Measurements from ENCODE around the gene DGKI.
"Not testable (repeated sequence)": the region's sequence is repeated elsewhere in the genome, so short reads cannot be mapped to it uniquely, and the experiment has no call there.

Gene DGKI

DNA sequence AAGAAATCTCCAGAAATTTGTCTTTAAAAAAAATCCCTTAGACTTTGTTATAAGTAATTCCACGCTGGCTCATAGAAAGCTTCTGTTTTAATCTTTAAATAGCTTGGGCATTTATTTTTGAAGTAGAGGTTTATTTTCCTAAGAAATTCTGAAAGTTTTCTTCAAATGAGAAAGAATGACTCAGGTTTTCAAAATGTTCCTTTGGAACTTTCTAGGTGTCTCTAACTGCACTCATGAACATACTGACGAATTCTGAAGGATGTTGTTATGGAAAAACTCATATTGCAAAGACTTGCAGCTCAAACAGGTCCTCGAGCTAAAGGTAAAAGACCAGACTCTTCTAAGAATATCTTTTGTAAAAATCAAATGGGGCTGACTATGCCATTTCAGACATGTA, 10.7 kb downstream of the DGKI start:
- 87% methylated on average over 3 of the region's 3 CpGs for WGBS
- H3K36me3 ChIP-seq (ENCODE audit: control insufficient read depth in 1 of 2, insufficient read depth in 2 of 2, low read depth in 1 of 2, low read length in 2 of 2): peaks cover 0 to 10% of the 10 kb centered on the region in 2 experiments
- no peak overlapping the region for H3K4me2 ChIP-seq (ENCODE audit: low read length, poor library complexity, severe bottlenecking)
- H4K8ac ChIP-seq (ENCODE audit: low read length): no peak overlapping the region
- no peak overlapping the region for H2BK5ac ChIP-seq (ENCODE audit: low read depth, low read length, poor library complexity, severe bottlenecking)
- no peak overlapping the region for H3K14ac ChIP-seq (ENCODE audit: low read length in 2 of 2)
- peaks cover 27% of the 10 kb centered on the region for H3K9me3 ChIP-seq (ENCODE audit: control insufficient read depth, low read length)
- no peak overlapping the region for H3K9ac ChIP-seq (ENCODE audit: low read length)
- no peak overlapping the region for H2AK5ac ChIP-seq (ENCODE audit: low read length, severe bottlenecking)
- H3K23ac ChIP-seq (ENCODE audit: low read length in 2 of 2): no peak overlapping the region
- no peaks in the 10 kb centered on the region for H3K4me1 ChIP-seq (ENCODE audit: control insufficient read depth, insufficient read depth, low read depth, low read length)
- no peak overlapping the region for H2BK15ac ChIP-seq (ENCODE audit: low read depth, poor library complexity, severe bottlenecking)
- H3K4me3 ChIP-seq (ENCODE audit: insufficient read depth in 1 of 2, low read depth in 1 of 2, low read length in 2 of 2): no peak overlapping the region
- no peaks in the 10 kb centered on the region for H3K27me3 ChIP-seq (ENCODE audit: control insufficient read depth in 1 of 2, insufficient read depth in 1 of 2, low read length in 2 of 2)
- H2BK120ac ChIP-seq (ENCODE audit: low read depth, low read length): no peak overlapping the region
- H3K18ac ChIP-seq (ENCODE audit: low read depth in 1 of 2, low read length in 2 of 2): no peak overlapping the region
- no peak overlapping the region for H2AFZ ChIP-seq (ENCODE audit: low read depth, low read length)
- H3K27ac ChIP-seq (ENCODE audit: low read length, poor library complexity, severe bottlenecking): no peak overlapping the region
- no peak overlapping the region for H4K91ac ChIP-seq (ENCODE audit: low read length)
- H3K4ac ChIP-seq (ENCODE audit: low read depth in 1 of 2, low read length in 2 of 2): no peak overlapping the region
- H2BK12ac ChIP-seq (ENCODE audit: low read length in 2 of 2): no peak overlapping the region
- no peak for DNase-seq
- H3K79me1 ChIP-seq (replicated peaks; ENCODE audit: low read length, poor library complexity, severe bottlenecking): no peaks in the 10 kb centered on the region

DNA sequence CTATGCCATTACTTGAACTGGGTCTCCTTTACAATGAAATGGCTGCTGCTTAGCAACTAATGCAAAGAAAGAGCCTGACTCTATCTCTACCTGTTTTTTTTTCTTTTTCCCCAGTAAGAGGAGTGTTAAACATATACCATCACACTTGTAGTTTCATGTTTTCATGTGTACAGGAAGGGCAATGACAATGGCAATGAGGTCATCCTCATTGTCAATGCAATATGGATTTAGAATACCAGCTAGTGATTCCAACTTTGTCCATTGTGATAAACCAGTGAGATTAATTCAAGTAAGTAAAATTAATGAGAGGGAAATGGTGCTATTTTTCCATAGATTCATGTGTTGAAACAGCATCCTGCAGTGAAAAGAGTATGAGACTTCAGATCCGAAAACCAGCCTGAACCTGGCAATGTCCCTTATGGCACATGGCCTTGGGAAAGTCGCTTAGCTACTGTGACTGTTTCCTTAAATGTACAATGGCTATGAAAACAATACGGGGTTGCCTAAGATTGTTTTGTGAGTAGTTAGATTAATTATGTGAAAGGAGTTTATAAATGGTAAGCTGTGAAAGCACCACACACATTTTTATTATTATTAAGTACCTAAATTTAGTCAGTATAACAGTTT, 11.2 kb downstream of the DGKI start:
- H3K4me3 ChIP-seq (ENCODE audit: insufficient read depth in 1 of 2, low read depth in 1 of 2, low read length in 2 of 2): no peak overlapping the region
- no peak overlapping the region for H3K14ac ChIP-seq (ENCODE audit: low read length in 2 of 2)
- H3K79me1 ChIP-seq (replicated peaks; ENCODE audit: low read length, poor library complexity, severe bottlenecking): no peaks in the 10 kb centered on the region
- H2AK5ac ChIP-seq (ENCODE audit: low read length, severe bottlenecking): no peak overlapping the region
- H3K9me3 ChIP-seq (ENCODE audit: control insufficient read depth, low read length): peaks cover 27% of the 10 kb centered on the region
- no peak overlapping the region for H3K4ac ChIP-seq (ENCODE audit: low read depth in 1 of 2, low read length in 2 of 2)
- DNase-seq: no peak
- H2BK120ac ChIP-seq (ENCODE audit: low read depth, low read length): no peak overlapping the region
- no peak overlapping the region for H4K91ac ChIP-seq (ENCODE audit: low read length)
- no peak overlapping the region for H4K8ac ChIP-seq (ENCODE audit: low read length)
- no peak overlapping the region for H3K4me2 ChIP-seq (ENCODE audit: low read length, poor library complexity, severe bottlenecking)
- H3K9ac ChIP-seq (ENCODE audit: low read length): no peak overlapping the region
- no peak overlapping the region for H2AFZ ChIP-seq (ENCODE audit: low read depth, low read length)
- H2BK15ac ChIP-seq (ENCODE audit: low read depth, poor library complexity, severe bottlenecking): no peak overlapping the region
- H3K27me3 ChIP-seq (ENCODE audit: control insufficient read depth in 1 of 2, insufficient read depth in 1 of 2, low read length in 2 of 2): no peaks in the 10 kb centered on the region
- H3K4me1 ChIP-seq (ENCODE audit: control insufficient read depth, insufficient read depth, low read depth, low read length): no peaks in the 10 kb centered on the region
- H3K18ac ChIP-seq (ENCODE audit: low read depth in 1 of 2, low read length in 2 of 2): no peak overlapping the region
- H2BK5ac ChIP-seq (ENCODE audit: low read depth, low read length, poor library complexity, severe bottlenecking): no peak overlapping the region
- WGBS: 86% methylated on average over 2 of the region's 3 CpGs
- H3K23ac ChIP-seq (ENCODE audit: low read length in 2 of 2): no peak overlapping the region
- no peak overlapping the region for H3K27ac ChIP-seq (ENCODE audit: low read length, poor library complexity, severe bottlenecking)
- H2BK12ac ChIP-seq (ENCODE audit: low read length in 2 of 2): no peak overlapping the region
- peaks cover 0 to 10% of the 10 kb centered on the region in 2 experiments for H3K36me3 ChIP-seq (ENCODE audit: control insufficient read depth in 1 of 2, insufficient read depth in 2 of 2, low read depth in 1 of 2, low read length in 2 of 2)

GRCh38 chr7:137834552-137834951, 12.2 kb downstream of the DGKI start:
- no peaks in the 10 kb centered on the region for H3K79me1 ChIP-seq (replicated peaks; ENCODE audit: low read length, poor library complexity, severe bottlenecking)
- no peak overlapping the region for H3K4me3 ChIP-seq (ENCODE audit: insufficient read depth in 1 of 2, low read depth in 1 of 2, low read length in 2 of 2)
- DNase-seq: no peak
- no peak overlapping the region for H3K23ac ChIP-seq (ENCODE audit: low read length in 2 of 2)
- no peak overlapping the region for H2BK12ac ChIP-seq (ENCODE audit: low read length in 2 of 2)
- H3K4me1 ChIP-seq (ENCODE audit: control insufficient read depth, insufficient read depth, low read depth, low read length): no peaks in the 10 kb centered on the region
- no peaks in the 10 kb centered on the region for H3K27me3 ChIP-seq (ENCODE audit: control insufficient read depth in 1 of 2, insufficient read depth in 1 of 2, low read length in 2 of 2)
- peaks cover 27% of the 10 kb centered on the region for H3K9me3 ChIP-seq (ENCODE audit: control insufficient read depth, low read length)
- H3K18ac ChIP-seq (ENCODE audit: low read depth in 1 of 2, low read length in 2 of 2): no peak overlapping the region
- H2BK5ac ChIP-seq (ENCODE audit: low read depth, low read length, poor library complexity, severe bottlenecking): no peak overlapping the region
- H4K91ac ChIP-seq (ENCODE audit: low read length): no peak overlapping the region
- H3K36me3 ChIP-seq (ENCODE audit: control insufficient read depth in 1 of 2, insufficient read depth in 2 of 2, low read depth in 1 of 2, low read length in 2 of 2): peaks cover 0 to 10% of the 10 kb centered on the region in 2 experiments
- no peak overlapping the region for H4K8ac ChIP-seq (ENCODE audit: low read length)
- H3K4ac ChIP-seq (ENCODE audit: low read depth in 1 of 2, low read length in 2 of 2): no peak overlapping the region
- H2BK15ac ChIP-seq (ENCODE audit: low read depth, poor library complexity, severe bottlenecking): no peak overlapping the region
- H2AFZ ChIP-seq (ENCODE audit: low read depth, low read length): no peak overlapping the region
- H3K14ac ChIP-seq (ENCODE audit: low read length in 2 of 2): no peak overlapping the region
- H2BK120ac ChIP-seq (ENCODE audit: low read depth, low read length): no peak overlapping the region
- H3K9ac ChIP-seq (ENCODE audit: low read length): no peak overlapping the region
- WGBS: 92% methylated on average over 1 of the region's 1 CpG
- no peak overlapping the region for H3K27ac ChIP-seq (ENCODE audit: low read length, poor library complexity, severe bottlenecking)
- no peak overlapping the region for H2AK5ac ChIP-seq (ENCODE audit: low read length, severe bottlenecking)
- no peak overlapping the region for H3K4me2 ChIP-seq (ENCODE audit: low read length, poor library complexity, severe bottlenecking)

DNA sequence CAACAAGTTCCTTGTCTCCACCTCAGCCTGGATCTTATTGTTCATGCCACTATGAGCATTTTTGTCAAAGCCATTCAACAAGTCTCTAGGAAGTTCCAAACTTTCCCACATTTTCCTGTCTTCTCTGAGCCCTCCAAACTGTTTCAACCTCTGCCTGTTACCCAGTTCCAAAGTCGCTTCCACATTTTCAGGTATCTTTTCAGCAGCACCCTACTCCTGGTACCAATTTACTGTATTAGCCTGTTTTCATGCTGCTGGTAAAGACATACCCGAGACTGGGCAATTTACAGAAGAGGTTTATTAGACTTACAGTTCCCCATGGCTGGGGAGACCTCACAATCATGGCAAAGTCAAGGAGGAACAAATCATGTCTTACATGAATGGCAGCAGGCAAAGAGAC, 13.8 kb downstream of the DGKI start:
- not testable (repeated sequence) for H3K4me3 ChIP-seq (ENCODE audit: insufficient read depth in 1 of 2, low read depth in 1 of 2, low read length in 2 of 2); H2AFZ ChIP-seq (ENCODE audit: low read depth, low read length); H3K23ac ChIP-seq (ENCODE audit: low read length in 2 of 2); H3K18ac ChIP-seq (ENCODE audit: low read depth in 1 of 2, low read length in 2 of 2); H2BK15ac ChIP-seq (ENCODE audit: low read depth, poor library complexity, severe bottlenecking); H3K4me1 ChIP-seq (ENCODE audit: control insufficient read depth, insufficient read depth, low read depth, low read length); H3K14ac ChIP-seq (ENCODE audit: low read length in 2 of 2); H2BK5ac ChIP-seq (ENCODE audit: low read depth, low read length, poor library complexity, severe bottlenecking); H3K36me3 ChIP-seq (ENCODE audit: control insufficient read depth in 1 of 2, insufficient read depth in 2 of 2, low read depth in 1 of 2, low read length in 2 of 2); H2BK120ac ChIP-seq (ENCODE audit: low read depth, low read length); H4K8ac ChIP-seq (ENCODE audit: low read length); H2BK12ac ChIP-seq (ENCODE audit: low read length in 2 of 2); H2AK5ac ChIP-seq (ENCODE audit: low read length, severe bottlenecking); DNase-seq; H3K27ac ChIP-seq (ENCODE audit: low read length, poor library complexity, severe bottlenecking); H3K4ac ChIP-seq (ENCODE audit: low read depth in 1 of 2, low read length in 2 of 2); H3K4me2 ChIP-seq (ENCODE audit: low read length, poor library complexity, severe bottlenecking); H3K79me1 ChIP-seq (replicated peaks; ENCODE audit: low read length, poor library complexity, severe bottlenecking); H3K9ac ChIP-seq (ENCODE audit: low read length); H3K27me3 ChIP-seq (ENCODE audit: control insufficient read depth in 1 of 2, insufficient read depth in 1 of 2, low read length in 2 of 2); H4K91ac ChIP-seq (ENCODE audit: low read length)
- WGBS: 89% methylated on average over 2 of the region's 2 CpGs
- H3K9me3 ChIP-seq (ENCODE audit: control insufficient read depth, low read length): peaks cover 27% of the 10 kb centered on the region
